GM18520 (cell line): ENCODE measurements around the gene CUBN.
"Not testable (repeated sequence)": the region's sequence is repeated elsewhere in the genome, so short reads cannot be mapped to it uniquely, and the experiment has no call there.

ENCODE experiments used
- ATAC-seq: cut with Tn5 transposase; IDR thresholded peaks from one replicate; pipeline ENCODE4 v1.9.1; 2021; ENCODE audit not compliant: unreplicated experiment

CUBN gene

DNA sequence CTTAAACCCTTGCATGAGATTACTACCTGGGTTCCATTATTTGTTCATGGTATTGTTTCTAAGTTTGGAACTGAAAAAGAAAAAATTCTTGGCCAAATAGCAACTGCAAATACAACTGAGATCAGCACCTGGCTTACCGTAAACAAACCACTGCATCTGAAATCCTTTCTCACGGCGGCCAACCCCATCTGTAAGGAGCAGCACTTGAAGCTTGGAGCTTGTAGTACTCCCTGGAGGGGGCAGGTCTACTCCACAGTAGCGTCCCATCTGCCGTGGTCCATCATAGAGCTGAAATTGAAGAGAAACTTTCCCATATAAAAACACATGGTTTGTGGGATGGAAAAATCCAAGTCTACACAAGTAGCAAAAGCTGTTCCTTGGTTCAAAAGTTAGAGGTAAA is 109.9 kb downstream of the CUBN start:
- ATAC-seq, result no peak

DNA sequence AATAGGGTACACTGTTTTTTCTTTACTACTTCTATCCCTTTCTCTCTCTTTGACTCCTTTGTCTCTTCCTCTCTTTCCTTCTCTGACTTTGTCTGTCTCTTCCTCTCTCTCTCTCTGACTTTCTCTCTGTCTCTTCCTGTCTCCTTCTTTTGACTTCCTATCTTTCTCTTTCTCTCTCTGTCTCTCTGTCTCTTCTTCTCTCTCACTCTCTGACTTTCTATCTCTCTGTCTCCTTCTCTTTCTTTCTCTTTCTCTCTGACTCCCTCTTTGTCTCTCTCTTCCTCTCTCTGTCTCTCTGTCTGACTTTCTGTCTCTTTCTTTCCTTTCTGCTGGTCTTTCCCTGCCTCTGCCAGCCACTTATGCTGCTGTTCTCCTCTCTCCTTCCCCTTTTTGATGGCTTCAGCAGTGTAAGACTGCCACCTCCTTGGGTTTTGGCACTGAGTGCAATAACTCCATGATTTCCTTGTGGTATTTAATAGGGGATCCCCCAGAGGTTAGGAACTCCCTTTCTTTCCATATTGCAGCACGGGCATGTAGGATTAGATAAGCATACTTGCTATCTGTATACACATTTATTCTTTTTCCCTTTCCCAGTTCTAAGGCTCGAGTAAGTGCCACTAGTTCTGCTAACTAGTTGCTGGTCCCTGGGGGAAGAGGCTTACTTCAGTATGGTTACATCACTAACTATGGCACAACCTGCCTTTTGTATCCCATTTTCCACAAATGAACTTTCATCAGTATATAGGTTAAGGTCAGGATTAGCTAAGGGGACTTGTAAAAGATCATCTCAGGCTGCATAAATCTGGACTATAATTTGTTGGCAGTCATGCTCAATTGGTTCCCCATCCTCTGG is 116.3 kb downstream of the CUBN start:
- ATAC-seq, result not testable (repeated sequence)

DNA sequence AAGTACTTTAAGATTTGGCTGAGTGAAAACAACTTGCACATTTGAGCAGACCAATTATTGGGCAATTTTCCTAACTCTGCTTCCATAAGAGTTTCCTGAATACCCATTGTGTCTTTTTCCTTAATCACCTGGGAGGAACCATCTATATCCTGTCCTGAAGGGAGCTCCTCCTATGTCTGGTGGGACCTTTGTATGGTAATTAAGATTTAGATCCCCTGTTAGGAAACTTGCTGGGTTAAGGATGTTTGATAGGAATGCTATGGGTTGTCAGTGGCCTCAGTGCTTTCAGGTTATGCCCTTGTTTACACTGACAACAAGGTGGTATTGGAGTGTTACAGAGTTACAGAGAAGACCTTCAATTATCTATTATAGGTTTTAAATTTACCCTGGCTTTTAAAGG is 116.9 kb downstream of the CUBN start:
- not testable (repeated sequence) for ATAC-seq

DNA sequence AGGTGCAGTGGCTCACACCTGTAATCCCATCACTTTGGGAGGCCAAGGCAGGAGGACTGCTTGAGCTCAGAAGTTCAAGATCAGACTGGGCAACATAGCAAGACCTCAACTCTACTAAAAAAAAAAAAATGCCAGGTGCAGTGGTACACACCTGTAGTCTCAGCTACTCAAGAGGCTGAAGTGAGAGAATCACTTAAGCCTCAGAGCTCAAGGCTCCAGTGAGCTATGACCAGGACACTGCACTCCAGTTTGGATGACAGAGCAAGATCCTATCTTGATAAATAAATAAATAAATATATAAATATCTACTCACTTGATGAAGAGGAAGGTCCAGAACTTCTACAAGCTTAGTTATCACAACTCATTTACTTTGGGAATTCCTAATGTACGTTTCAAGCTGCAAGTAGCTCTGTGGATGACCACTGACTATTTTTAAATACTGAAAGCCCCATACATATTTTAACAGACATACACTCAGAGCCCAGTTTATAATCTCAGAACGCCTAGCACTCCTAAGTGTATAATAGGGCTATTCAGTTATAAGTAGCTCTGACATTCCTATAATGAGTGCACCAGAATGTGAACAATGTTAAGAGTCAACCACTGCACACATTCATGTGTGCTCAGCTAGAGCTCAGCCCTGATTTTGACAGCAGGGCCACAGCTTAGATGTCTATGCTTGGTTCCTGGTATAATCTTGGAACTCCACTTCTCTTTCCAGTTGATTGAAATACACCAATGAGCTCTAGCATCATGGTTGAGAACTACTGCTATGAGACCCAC is 119.1 kb downstream of the CUBN start:
- ATAC-seq, result no peak

DNA sequence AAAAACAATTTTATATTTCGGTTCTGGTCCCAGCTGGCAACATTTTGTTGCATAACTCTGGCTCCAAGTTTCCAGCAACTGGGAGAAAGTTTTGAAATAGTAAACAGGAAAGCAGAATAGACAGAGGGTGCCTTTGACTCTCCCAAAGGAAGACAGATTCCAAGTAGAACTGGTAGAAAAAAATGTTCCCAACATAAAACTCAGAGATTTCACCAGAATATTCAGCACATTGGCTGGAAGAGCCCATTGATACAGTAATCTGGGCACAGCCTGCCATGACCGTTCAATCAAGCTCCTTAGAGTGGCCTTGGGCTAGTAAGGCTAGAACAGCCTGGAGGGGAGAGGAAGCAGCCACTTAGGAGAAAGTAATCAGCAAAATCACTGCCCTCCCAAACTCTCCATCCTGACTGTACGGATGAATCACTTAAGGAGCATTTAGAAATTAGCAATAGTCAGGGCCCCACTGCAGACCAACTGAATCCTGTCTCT is 120.4 kb downstream of the CUBN start:
- no peak for ATAC-seq

DNA sequence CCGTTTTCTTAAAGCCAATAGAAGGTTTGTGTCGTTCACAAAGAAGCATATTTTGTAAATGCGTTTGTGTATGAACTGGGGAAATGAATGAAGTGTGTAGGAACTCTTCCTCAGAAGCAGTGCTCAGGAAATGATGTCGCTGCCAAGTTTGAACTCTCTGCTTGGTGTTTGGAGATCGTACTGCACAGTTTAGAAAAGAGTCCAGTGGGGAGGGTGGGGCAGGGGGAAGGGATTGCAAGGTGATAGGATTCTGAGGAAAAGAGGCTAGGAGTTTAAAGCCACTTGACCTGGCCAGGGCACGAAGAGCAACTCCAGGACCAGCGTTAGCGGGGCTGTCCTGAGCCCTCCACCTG is 122.2 kb downstream of the CUBN start:
- ATAC-seq, result no peak

DNA sequence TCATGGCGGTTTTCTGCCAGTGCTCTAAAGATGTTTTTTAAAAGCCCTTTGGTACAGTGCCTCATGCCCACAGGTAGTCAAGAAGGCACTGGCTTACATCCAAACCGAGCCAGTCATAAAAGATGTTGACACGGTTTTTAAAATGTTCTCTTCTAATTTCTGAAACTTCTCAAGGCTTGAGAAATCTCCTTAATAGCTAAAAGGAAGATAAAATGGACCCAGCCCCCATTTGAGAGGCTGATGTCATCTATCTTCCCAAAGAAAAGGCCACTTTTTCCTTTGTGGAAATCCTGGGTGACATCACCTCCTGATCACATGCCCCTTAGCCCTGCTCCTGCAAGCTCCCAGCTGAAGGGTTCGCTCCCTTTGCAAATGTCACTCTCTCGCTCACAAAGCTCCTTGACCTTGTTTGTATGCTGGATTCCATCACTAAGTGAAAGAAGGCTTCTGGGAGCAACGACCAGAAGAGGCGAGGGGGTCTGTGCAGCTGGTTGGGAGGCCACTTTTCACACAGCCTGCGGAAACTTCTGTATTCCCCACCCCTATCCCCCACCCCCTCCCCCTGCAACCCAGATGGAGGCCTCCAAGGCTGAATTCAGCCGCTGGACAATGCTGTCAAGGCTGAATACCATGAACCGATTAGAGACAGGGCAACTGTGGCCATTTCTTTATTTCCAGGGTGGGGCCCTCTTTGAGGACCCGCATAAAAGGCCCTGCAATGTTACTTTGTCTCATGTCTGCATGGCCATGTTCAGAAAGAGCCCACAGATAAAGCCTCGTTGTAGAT is 122.8 kb downstream of the CUBN start:
- no peak for ATAC-seq

DNA sequence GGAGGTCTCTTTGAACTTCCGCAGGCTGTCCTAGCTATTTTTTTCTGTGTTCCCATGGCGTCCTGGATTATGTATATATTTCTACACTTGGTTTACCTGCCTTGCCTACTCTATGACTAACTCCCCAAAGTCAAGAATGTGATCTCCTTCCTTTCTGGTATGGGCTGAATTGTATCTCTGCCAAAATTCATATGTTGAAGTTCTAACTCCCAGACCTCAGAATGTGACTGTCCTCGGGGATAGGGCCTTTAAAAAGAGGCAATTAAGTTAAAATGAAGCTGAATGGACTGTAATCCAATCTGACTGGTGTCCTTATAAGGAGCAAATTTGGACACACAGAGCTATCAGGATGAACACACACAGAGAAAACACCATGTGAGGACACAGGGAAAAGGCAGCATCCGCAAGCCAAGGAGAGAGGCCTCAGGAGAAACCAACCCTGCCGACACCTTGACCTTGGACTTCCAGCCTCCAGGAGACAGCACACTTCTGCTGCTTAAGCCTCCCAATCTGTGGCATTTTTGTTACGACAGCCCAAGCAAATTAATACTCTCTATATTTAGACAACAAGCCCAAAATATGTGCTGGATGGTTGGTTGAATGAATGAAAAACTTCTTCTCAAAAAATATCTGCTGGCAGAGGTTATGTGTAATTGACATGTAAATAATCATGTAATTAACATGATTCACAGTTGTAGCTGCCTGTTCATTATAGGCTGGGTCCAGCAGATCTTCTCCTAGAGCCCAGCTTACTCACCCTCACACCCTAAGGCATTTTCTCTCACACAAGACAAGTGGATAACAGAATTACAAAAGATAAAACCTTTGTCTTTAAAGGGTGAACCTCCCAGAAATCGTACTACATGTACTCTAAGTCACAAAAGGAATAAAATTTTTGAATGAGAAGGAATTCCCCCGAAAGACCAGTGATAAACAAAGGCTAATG is 123.7 kb downstream of the CUBN start:
- no peak for ATAC-seq

DNA sequence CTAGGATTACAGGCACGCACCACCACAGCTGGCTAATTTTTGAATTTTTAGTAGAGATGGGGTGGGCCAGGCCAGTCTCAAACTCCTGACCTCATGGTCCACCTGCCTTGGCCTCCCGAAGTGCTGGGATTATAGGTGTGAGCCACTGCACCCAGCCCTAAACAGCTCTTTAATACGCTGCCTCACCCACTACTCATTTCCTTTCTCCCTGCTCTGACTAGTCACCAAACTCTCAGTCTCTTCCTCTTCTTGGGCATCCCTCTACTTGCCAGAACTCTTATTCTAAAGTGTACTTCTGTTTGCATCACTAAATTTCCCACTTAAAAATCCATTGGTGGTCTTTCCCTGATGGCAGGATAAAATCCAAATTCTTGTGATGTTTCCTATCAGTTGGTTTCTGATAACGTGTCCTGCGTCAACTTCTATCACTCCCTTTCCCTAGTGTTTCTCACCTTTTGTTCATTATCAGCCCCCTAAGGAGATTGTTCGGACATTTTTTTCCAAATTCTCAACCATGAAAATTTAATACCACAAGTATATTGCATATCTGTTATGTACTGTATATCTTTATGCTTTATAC is 124.7 kb downstream of the CUBN start:
- no peak for ATAC-seq

DNA sequence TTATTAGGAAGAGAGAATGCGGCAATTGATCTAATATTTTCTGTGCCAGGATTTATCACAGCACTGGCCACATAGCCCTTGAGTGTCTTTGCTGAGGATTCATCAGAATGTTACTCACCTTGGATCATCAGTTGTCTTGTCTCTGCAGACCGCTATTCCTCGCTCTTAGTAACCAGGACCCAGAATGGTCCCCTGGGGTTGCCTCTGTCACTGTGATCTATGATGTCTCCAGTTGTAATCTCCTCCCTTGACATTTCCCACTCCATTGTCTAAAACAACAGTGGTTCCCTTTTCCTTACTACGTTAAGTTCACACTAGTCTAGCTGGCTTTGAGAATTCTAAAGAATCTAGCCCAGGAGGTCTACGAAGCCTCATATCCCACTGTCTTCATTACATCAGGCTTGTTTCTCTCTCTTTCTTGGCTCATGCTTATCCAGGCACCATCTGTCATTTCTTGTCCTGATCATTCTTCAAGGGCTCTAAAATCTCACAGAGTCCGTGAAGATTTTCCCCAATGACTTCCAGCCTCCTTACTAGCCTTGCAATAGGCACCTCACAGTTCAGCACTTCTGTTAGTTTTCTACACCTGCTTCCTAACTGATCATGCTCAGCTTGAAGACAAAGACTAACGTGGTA is 125.8 kb downstream of the CUBN start:
- ATAC-seq, result no peak

DNA sequence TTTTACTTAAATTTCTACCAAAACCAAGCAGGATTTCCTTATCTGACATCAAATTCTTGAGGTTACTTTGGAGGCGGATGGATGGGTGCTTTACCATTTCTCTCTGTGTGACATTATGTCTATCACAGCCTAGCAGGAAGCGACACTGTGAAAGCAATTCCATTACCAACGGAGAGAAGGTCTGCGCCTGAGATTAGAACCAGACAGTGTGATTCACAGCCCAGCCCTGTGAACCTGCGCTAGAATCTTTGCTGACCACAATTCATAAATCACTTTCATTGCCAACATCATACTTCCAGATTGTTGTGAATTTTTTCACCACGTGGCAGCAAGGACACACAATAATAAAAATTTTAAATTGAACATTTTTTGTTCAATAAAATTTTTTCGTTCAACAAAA is 126.5 kb downstream of the CUBN start:
- ATAC-seq, result no peak

DNA sequence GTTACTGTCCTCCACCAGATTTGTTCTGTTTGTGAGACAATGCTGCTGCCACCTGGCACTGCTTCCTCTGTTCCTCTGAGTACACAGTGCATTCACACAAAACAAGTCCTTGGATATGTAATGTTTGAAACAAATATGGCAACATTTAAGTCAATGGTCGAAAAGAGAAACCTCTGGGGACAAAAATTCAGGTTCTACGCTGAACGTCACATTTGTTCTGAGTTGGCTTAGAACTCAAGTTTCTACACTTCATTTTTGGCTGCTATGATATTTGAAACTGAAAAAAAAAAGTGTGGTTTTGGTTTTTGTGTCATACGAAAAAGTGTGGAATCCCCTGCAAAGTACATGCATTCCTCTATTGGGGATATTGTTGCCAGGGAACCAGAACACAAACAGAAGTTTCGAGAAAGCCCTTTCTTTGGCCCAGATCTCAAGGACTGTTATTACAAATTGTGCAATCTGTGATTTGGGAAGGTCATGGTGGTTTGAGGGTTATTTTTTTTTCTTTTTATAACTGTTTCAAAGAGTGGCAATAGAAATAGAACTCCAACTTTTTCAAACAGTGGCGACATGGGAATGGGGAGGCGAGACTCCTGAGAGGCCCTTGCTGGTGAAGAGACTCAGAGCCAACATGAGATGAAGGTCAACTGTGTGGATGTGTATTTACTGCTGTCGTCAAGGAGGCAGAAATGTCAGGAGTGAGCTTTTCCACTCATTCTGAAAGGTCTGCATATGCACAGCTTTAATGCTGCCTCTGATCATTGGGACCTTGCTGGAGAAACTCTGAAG is 127.5 kb downstream of the CUBN start:
- peak; percentile 63 for ATAC-seq

DNA sequence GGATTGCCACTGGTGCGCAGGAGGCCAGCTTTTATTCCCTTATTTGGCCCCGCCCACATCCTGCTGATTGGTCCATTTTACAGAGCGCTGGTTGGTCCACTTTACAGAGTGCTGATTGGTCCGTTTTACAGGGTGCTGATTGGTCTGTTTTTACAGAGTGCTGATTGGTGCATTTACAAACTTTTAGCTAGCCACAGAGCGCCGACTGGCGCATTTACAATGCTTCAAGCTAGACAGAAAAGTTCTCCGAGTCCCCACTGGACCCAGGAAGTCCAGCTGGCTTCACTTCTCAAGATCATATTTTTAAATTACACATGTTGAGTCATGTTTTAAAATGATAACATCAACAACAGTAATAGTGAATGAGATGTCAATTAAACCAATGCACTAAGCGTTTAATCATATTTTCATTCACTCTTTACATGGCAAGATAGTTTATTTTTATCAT is 128.3 kb downstream of the CUBN start:
- ATAC-seq, result no peak

DNA sequence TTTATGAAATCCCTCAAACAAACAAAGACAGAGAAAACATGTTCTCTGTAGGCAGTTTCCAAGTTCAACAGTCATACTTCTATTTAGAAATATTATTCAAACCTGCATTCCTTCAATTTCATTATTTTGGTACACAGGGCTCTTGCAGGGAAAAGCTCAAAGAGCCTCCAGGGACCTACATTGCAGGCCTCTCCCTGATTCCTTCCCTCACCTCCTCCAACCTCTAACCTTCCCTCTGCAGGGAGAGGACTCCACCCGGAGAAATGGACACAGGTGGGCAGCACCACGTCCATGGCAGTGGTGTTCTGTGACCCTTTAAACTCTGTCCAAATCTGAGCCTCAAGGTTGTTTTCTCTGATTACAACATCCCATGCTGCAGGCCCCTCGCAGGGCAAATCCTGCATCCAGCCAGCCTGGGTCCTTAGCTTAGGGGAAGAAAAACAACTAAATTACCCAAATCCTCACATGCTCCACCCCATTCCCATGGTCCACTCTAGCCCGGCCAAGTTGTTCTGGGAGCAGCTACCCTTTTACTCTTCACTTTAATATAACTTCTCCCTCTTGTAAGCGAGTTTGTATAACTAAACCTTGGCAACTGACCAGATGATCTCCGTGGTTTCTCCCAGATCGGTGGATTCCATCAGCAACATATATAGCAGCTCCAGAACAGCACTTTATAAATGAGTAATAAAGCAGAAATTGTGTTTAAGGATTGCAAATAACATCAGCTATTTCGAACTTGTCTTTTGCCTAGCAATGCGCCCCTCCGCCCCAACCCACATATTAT is 129.8 kb downstream of the CUBN start:
- ATAC-seq, result no peak

DNA sequence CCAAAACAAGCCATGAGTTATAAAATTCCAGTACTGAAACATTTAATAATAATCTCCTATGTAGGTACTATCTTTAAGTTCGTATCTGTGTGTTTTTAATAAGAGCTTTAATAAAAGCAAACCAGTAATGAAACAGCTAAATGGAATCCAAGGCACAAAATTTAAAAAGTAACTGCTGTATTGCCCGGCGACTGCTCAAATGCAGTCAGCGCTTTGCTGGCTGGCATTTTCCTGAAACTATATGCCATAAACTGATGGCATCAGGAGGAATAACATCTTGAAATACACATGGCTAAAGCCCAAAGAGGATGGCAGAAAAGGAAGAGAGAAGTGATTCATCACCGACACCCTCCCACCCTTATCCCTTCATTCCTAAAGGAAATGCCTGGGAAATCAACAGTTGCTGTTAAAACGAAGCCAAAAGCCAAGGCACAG is 133.1 kb downstream of the CUBN start:
- ATAC-seq, result no peak

DNA sequence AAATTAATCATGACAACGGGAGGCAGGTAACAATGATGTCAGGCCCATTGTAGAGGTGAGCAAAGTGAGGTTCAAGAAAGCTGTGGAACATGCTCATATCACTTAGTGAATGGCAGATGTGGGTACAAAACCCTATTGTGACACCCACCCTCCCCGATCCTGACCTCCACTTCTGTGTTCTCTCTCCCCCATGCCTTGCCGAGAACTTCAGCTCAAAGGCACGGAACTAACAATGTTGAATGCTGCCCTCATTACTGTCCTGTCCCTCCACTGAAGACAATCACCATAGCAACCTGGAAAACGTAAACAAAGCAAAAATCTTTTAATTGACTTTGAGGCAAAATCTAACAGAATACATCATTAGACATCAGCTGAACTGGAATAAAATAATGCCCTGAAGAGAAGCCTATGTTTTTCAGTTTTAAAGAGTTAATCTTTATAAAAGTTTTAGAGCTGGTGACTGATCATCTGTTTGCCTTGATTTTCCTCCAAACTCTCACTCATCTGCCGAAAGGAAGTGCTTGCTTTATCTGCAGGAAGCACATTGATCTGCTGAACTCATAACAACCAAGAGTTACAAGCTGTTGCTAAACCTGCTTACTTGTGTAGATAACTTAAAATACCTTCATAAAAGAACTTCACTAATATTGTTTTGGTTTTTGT is 133.6 kb downstream of the CUBN start:
- no peak for ATAC-seq

DNA sequence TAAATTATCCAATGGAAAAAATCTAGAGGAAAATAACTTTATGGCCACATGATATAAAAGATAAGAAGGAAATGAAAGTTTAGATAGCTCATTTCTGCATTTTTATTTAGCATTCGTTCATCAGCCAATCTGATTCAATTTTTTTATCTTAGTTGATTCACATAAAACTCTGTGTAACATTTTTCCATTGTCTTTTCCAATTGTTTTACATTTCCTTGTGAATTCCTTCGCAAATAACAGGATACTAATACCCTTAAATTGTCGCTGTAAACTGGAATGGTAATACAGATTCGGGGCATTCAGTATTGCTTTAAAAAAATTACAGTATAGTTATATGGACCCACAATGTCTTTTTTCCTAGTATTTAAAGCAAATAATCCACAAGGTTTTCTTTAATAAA is 136.4 kb downstream of the CUBN start:
- ATAC-seq, result no peak
